NCI-H2171 (cell line): ENCODE data around the gene BLNK.
A peak's percentile ranks its signal among the peaks of the same experiment; 100 is the strongest.

Experiments used
- DNase-seq: peaks from one replicate; lab custom pipeline; 2025; lab: John Stamatoyannopoulos, UW

BLNK gene

GRCh38 chr10:96288151-96288621, 16.8 kb upstream of the BLNK start:
- DNase-seq, result no peak

GRCh38 chr10:96287392-96288105, 16.2 kb upstream of the BLNK start:
- DNase-seq, result no peak

GRCh38 chr10:96285331-96285752, 14.0 kb upstream of the BLNK start:
- no peak for DNase-seq

- no peak for DNase-seq
These were observed 12.4 kb upstream of the BLNK start for GRCh38 chr10:96283756-96284155.

- DNase-seq, result no peak
These were observed 12.0 kb upstream of the BLNK start for GRCh38 chr10:96283351-96283750.

GRCh38 chr10:96281444-96282029, 10.2 kb upstream of the BLNK start:
- no peak for DNase-seq

GRCh38 chr10:96280859-96281258, 9.5 kb upstream of the BLNK start:
- no peak for DNase-seq

- DNase-seq, result no peak
These were observed 7.8 kb upstream of the BLNK start for GRCh38 chr10:96279191-96279641.

- DNase-seq, result no peak
These were observed 5.5 kb upstream of the BLNK start for GRCh38 chr10:96276831-96277230.

GRCh38 chr10:96276426-96276825, 5.1 kb upstream of the BLNK start:
- no peak for DNase-seq

GRCh38 chr10:96275685-96276418, 4.5 kb upstream of the BLNK start:
- DNase-seq, result no peak

- DNase-seq, result no peak
These were observed 1.2 kb upstream of the BLNK start for GRCh38 chr10:96272316-96273280.

- DNase-seq, result no peak
These were observed 798 bp downstream of the BLNK start for GRCh38 chr10:96270571-96270970.

- no peak for DNase-seq
These were observed 1.7 kb downstream of the BLNK start for GRCh38 chr10:96269438-96270300.

- no peak for DNase-seq
These were observed 2.9 kb downstream of the BLNK start for GRCh38 chr10:96268341-96268909.

- no peak for DNase-seq
These were observed 4.1 kb downstream of the BLNK start for GRCh38 chr10:96267234-96267705.

GRCh38 chr10:96266118-96266770, 5.1 kb downstream of the BLNK start:
- peak; percentile 50 for DNase-seq

- no peak for DNase-seq
These were observed 6.4 kb downstream of the BLNK start for GRCh38 chr10:96264938-96265337.

GRCh38 chr10:96263669-96264068, 7.7 kb downstream of the BLNK start:
- no peak for DNase-seq

GRCh38 chr10:96263176-96263575, 8.2 kb downstream of the BLNK start:
- DNase-seq, result no peak
